Neural progenitor cell (in vitro differentiated cells): Measurements from ENCODE around the gene ZNF892. TPM values are rescaled to one million over a fixed set of nuclear protein-coding genes. Genes with fewer than 3 reads are reported as not detected.

ENCODE experiments used
- DNase-seq: peaks from one replicate; pipeline ENCODE4 v3.0.0-alpha.2; 2016; ENCODE audit warnings: low spot score
- H2AFZ ChIP-seq: fragments of 200-600 bp; sonication (generic); replicated peaks from 2 replicates; pipeline ENCODE4 v1.6.1; 2016; ENCODE audit warnings: antibody characterized with exemption
- H3F3A ChIP-seq: fragments of 200-600 bp; sonication (generic); 2 replicates; pipeline ENCODE4 v1.6.1; 2016; ENCODE audit warnings: antibody characterized with exemption, low read depth
- H3K27ac ChIP-seq: fragments of 200-600 bp; sonication (generic); 2 replicates; pipeline ENCODE4 v1.5.1; 2016; ENCODE audit warnings: mild to moderate bottlenecking
- H3K27me3 ChIP-seq: fragments of 200-600 bp; sonication (generic); 2 replicates; pipeline ENCODE4 v1.6.1; 2016; ENCODE audit warnings: mild to moderate bottlenecking, moderate library complexity
- H3K36me3 ChIP-seq: fragments of 200-600 bp; sonication (generic); 2 replicates; pipeline ENCODE4 v1.5.1; 2016
- H3K4me1 ChIP-seq: fragments of 200-600 bp; sonication (generic); 2 replicates; pipeline ENCODE4 v1.6.1; 2016; ENCODE audit warnings: mixed run types
- H3K4me2 ChIP-seq: fragments of 200-600 bp; sonication (generic); 2 replicates; pipeline ENCODE4 v1.6.1; 2016
- H3K4me3 ChIP-seq: fragments of 200-600 bp; sonication (generic); 2 replicates; pipeline ENCODE4 v1.5.1; 2016
- H3K79me2 ChIP-seq: fragments of 200-600 bp; sonication (generic); 2 replicates; pipeline ENCODE4 v1.6.1; 2016; ENCODE audit warnings: low read depth
- H3K9ac ChIP-seq: fragments of 200-600 bp; sonication (generic); 2 replicates; pipeline ENCODE4 v1.6.1; 2016
- H3K9me3 ChIP-seq: fragments of 200-600 bp; sonication (generic); 2 replicates; pipeline ENCODE4 v1.5.1; 2016; ENCODE audit warnings: low read depth
- H4K20me1 ChIP-seq: fragments of 200-600 bp; sonication (generic); 2 replicates; pipeline ENCODE4 v1.6.1; 2016; ENCODE audit warnings: low read depth
- H3K27ac Mint-ChIP-seq: 3 replicates; pipeline ENCODE4 v1.8.0; 2021; ENCODE audit warnings: mixed read lengths
- H3K27me3 Mint-ChIP-seq: 2 replicates; pipeline ENCODE4 v1.8.0; 2022; ENCODE audit warnings: low read depth, mild to moderate bottlenecking, inconsistent platforms, moderate library complexity, mixed read lengths; ENCODE audit not compliant: insufficient read depth
- H3K36me3 Mint-ChIP-seq: 3 replicates; pipeline ENCODE4 v1.8.0; 2021; ENCODE audit warnings: mixed read lengths
- H3K4me1 Mint-ChIP-seq: 3 replicates; pipeline ENCODE4 v1.8.0; 2021; ENCODE audit warnings: mixed read lengths
- H3K4me3 Mint-ChIP-seq: 3 replicates; pipeline ENCODE4 v1.8.0; 2021; ENCODE audit warnings: mild to moderate bottlenecking, moderate library complexity, mixed read lengths
- H3K9me3 Mint-ChIP-seq: 3 replicates; pipeline ENCODE4 v1.8.0; 2020; ENCODE audit warnings: mixed read lengths
- CTCF ChIP-seq: fragments of 200-600 bp; sonication (generic); IDR thresholded peaks from 2 replicates; pipeline ENCODE4 v1.5.1; 2017; ENCODE audit warnings: antibody characterized with exemption, mild to moderate bottlenecking
- EZH2 ChIP-seq: fragments of 200-600 bp; sonication (generic); IDR thresholded peaks from 2 replicates; pipeline ENCODE4 v1.6.1; 2017; ENCODE audit warnings: antibody characterized with exemption, mild to moderate bottlenecking, moderate library complexity
- EZH2phosphoT487 ChIP-seq: fragments of 200-600 bp; sonication (generic); IDR thresholded peaks from 2 replicates; pipeline ENCODE4 v1.6.1; 2017; ENCODE audit warnings: antibody characterized with exemption
- total RNA-seq: library from RNA; depleted of rRNA; stranded (reverse); fragments of >200 nt; gene quantifications from 2 replicates; pipeline ENCODE4 v1.2.3, GENCODE V29; 2015; ENCODE audit warnings: low replicate concordance

Gene ZNF892
- total RNA-seq, 1 donor from 2014 or later, result 20.6 TPM

DNA sequence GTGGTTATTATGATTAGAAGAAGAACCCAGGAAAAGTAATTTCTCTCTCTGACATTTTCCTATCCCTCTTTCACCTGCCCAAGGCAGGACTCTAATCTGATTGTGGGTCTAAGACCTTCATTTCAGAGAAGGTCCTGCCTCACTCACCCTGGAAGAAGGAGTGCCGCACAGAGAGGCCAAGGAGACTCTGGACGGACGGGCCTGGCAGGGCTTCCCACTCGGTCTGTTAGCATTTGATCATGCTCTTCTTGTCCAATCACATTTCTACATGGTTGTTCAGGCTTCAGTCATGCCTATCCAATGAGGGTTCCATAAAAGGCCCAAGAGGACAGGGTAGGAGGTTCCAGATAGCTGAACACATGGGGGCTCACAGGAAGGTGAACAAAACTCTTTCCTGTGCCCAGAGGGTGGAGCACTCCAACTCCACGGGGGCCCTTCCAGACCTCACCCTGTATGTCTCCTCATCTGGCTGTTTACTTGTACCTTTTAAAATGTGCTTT lies 27.0 kb downstream of the ZNF892 start:
- Mint-ChIP-seq H3K27me3 (peaks cover 5% of the 10 kb centered on the region), H3K27ac (no peak overlapping the region), H3K9me3 (peaks cover 58% of the 10 kb centered on the region), H3K36me3 (peaks cover 6% of the 10 kb centered on the region), H3K4me1 (no peaks in the 10 kb centered on the region), H3K4me3 (no peak overlapping the region)
- Histone ChIP-seq H3K9me3 (peaks cover 4% of the 10 kb centered on the region), H3K4me2 (no peak overlapping the region), H3K4me1 (no peaks in the 10 kb centered on the region), H3F3A (no peaks in the 10 kb centered on the region), H3K79me2 (no peaks in the 10 kb centered on the region), H3K27me3 (no peaks in the 10 kb centered on the region), H3K9ac (no peak overlapping the region), H3K27ac (no peak overlapping the region), H3K36me3 (no peaks in the 10 kb centered on the region), H3K4me3 (no peak overlapping the region), H2AFZ (no peak overlapping the region), H4K20me1 (no peaks in the 10 kb centered on the region)
- no peak for DNase-seq
- TF ChIP-seq EZH2phosphoT487 (no peak), EZH2 (no peak), CTCF (no peak)

DNA sequence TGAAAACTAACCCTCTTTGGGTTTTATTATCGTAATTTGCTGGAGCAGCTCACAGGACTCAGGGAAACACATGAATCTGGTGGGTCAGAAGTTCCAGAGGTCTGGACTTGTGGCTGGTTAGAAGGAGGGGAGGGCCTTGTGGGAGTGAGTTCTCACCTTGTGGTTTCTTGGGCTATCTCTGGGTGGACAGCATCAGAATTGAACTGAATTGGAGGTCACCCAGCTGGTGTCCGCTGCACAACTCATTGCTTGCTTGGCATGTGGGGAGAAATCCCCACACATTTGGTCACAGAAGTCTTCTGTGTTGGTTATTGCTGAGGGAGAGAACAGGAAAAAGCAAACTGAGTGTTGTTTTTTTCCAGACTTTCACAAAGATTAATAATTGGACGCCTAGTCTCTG lies 27.5 kb downstream of the ZNF892 start:
- Mint-ChIP-seq H3K36me3 (peaks cover 6% of the 10 kb centered on the region), H3K4me3 (no peak overlapping the region)
- TF ChIP-seq EZH2, result no peak
- no peak for TF ChIP-seq CTCF

GRCh38 chr2:95238131-95238530 lies 30.8 kb downstream of the ZNF892 start:
- Mint-ChIP-seq H3K36me3 (peaks cover 9% of the 10 kb centered on the region), H3K4me1 (no peaks in the 10 kb centered on the region), H3K4me3 (no peak overlapping the region), H3K9me3 (peaks cover 67% of the 10 kb centered on the region), H3K27ac (no peak overlapping the region), H3K27me3 (peaks cover 2% of the 10 kb centered on the region)
- DNase-seq, result no peak
- no peaks in the 10 kb centered on the region for H3F3A ChIP-seq
- no peaks in the 10 kb centered on the region for H4K20me1 ChIP-seq
- H2AFZ ChIP-seq, result no peak overlapping the region
- no peak for TF ChIP-seq EZH2
- no peak for TF ChIP-seq EZH2phosphoT487
- TF ChIP-seq CTCF, result no peak
- no peaks in the 10 kb centered on the region for H3K27me3 ChIP-seq
- no peaks in the 10 kb centered on the region for H3K36me3 ChIP-seq
- H3K9me3 ChIP-seq, result peaks cover 4% of the 10 kb centered on the region
- H3K9ac ChIP-seq, result no peak overlapping the region
- no peaks in the 10 kb centered on the region for H3K4me1 ChIP-seq
- no peak overlapping the region for H3K27ac ChIP-seq
- H3K4me3 ChIP-seq, result no peak overlapping the region
- H3K4me2 ChIP-seq, result no peak overlapping the region
- H3K79me2 ChIP-seq, result no peaks in the 10 kb centered on the region

More for the DNA sequence above, 27.5 kb downstream of the ZNF892 start:
- peaks cover 58% of the 10 kb centered on the region for H3K9me3 Mint-ChIP-seq
- no peaks in the 10 kb centered on the region for H3K36me3 ChIP-seq
- no peak overlapping the region for H3K4me3 ChIP-seq
- H3K4me1 ChIP-seq, result no peaks in the 10 kb centered on the region
- no peak overlapping the region for H2AFZ ChIP-seq
- H3K27ac ChIP-seq, result no peak overlapping the region
- no peaks in the 10 kb centered on the region for H3K27me3 ChIP-seq
- no peak for DNase-seq
- no peak overlapping the region for H3K27ac Mint-ChIP-seq
- H3K4me2 ChIP-seq, result no peak overlapping the region
- no peaks in the 10 kb centered on the region for H3K79me2 ChIP-seq
- no peaks in the 10 kb centered on the region for H3K4me1 Mint-ChIP-seq
- no peak overlapping the region for H3K9ac ChIP-seq
- H4K20me1 ChIP-seq, result no peaks in the 10 kb centered on the region
- H3K9me3 ChIP-seq, result peaks cover 4% of the 10 kb centered on the region
- no peaks in the 10 kb centered on the region for H3F3A ChIP-seq
- H3K27me3 Mint-ChIP-seq, result peaks cover 5% of the 10 kb centered on the region
